GM12891 (cell line): ENCODE results near the gene BRAT1.

Source experiments
- POLR2A ChIP-seq: IDR thresholded peaks from 2 replicates; pipeline ENCODE4 v1.6.1; 2011; ENCODE audit warnings: low read depth, low read length, control low read depth
- POLR2AphosphoS5 ChIP-seq: IDR thresholded peaks from 2 replicates; pipeline ENCODE4 v1.6.1; 2011; ENCODE audit warnings: low read depth, low read length, control low read depth

- TF ChIP-seq POLR2A (no peak), POLR2AphosphoS5 (no peak)
Measured at GRCh38 chr7:2602406-2603043, 47.2 kb upstream of the BRAT1 start.
